Ectodermal cell (in vitro differentiated cells): ENCODE measurements around the gene ZNF397.

ENCODE experiments used
- H3K27ac ChIP-seq: 2 replicates; pipeline ENCODE4 v1.7.0; 2013; ENCODE audit warnings: mild to moderate bottlenecking, low read depth, low read length; ENCODE audit not compliant: insufficient read depth, poor library complexity, severe bottlenecking
- H3K27me3 ChIP-seq: 2 replicates; pipeline ENCODE4 v1.7.0; 2013; ENCODE audit warnings: mild to moderate bottlenecking, low read length; ENCODE audit not compliant: insufficient read depth, control insufficient read depth, poor library complexity, severe bottlenecking
- H3K36me3 ChIP-seq: one replicate; pipeline ENCODE4 v1.7.0; 2013; ENCODE audit warnings: low read length; ENCODE audit not compliant: control insufficient read depth, insufficient read depth
- H3K4me1 ChIP-seq: one replicate; pipeline ENCODE4 v1.7.0; 2013; ENCODE audit warnings: low read length; ENCODE audit not compliant: control insufficient read depth, insufficient read depth
- H3K4me3 ChIP-seq: 2 replicates; pipeline ENCODE4 v1.7.0; 2013; ENCODE audit warnings: low read depth, low read length, control low read depth; ENCODE audit not compliant: insufficient read depth
- H3K9me3 ChIP-seq: 2 replicates; pipeline ENCODE4 v1.7.0; 2013; ENCODE audit warnings: mild to moderate bottlenecking, low read length, moderate library complexity; ENCODE audit not compliant: control insufficient read depth
- WGBS, 2 experiments: methylation state at CpG; one replicate each; pipeline ENCODE4 v1.1.7; 2013; ENCODE audit warnings: missing lambda C conversion rate in 2 of 2; 5-methylcytosine and 5-hydroxymethylcytosine counted together

The ZNF397 gene

DNA sequence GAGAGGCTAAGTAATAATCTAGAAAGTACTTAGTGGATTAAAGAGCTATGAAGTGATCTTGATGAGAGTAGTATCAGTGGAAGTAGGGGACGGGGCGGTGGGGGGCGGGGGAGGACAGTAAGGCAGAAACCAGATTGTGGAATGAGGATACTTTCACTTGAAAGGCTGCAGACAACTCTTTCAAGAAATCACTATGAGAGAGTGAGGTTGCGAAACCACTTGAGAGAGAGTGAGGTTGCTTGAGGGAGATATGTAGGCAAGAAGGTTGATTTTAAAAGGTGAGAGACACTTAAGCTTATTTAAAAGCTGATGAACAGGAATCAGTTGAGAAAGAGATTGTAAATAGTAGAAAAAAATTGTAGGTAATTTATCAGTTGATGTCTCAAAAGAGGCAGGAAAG is 3.8 kb downstream of the ZNF397 start:
- Histone ChIP-seq H3K27ac (no peak overlapping the region), H3K4me1 (peaks cover 6% of the 10 kb centered on the region), H3K36me3 (peaks cover 60% of the 10 kb centered on the region), H3K27me3 (no peaks in the 10 kb centered on the region), H3K9me3 (no peaks in the 10 kb centered on the region), H3K4me3 (no peak overlapping the region)
- 98% methylated on average over 4 of the region's 4 CpGs for WGBS, 2 experiments

DNA sequence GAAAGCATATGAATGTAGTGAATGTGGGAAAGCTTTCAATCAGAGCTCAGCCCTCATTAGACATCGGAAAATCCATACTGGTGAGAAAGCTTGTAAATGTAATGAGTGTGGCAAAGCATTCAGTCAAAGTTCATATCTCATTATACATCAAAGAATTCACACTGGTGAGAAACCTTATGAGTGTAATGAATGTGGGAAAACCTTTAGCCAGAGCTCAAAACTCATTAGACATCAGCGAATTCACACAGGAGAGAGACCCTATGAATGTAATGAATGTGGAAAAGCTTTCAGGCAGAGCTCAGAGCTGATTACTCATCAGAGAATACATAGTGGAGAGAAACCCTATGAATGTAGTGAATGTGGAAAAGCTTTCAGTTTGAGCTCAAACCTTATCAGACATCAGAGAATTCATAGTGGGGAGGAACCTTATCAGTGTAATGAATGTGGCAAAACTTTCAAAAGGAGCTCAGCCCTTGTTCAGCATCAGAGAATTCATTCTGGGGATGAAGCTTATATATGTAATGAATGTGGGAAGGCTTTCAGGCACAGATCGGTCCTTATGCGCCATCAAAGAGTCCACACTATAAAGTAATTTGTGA is 5.0 kb downstream of the ZNF397 start:
- no peak overlapping the region for H3K27ac ChIP-seq

DNA sequence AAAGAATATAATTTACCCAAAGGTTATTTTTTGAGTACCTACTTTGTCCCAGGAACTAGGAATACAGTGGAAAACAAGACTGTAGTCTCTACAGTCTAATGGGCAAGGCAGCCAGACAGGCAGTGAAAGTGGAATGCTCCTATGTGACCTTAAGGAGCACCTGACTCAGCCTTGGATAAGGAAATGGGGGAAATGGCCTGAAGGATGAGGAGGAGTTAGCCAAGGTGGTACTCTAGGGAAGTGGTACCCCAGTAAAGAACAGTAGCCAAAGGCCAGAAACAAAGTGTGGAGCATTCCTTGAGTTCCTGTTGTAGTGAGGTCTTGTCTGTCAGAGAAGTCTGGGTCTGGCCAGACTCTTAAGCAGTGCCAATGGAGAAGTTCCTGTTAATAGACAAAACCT is 6.0 kb downstream of the ZNF397 start:
- Histone ChIP-seq H3K4me1 (peaks cover 6% of the 10 kb centered on the region), H3K36me3 (peaks cover 60% of the 10 kb centered on the region), H3K4me3 (no peak overlapping the region), H3K9me3 (no peaks in the 10 kb centered on the region), H3K27ac (no peak overlapping the region), H3K27me3 (no peaks in the 10 kb centered on the region)

More for the DNA sequence above, 5.0 kb downstream of the ZNF397 start:
- Histone ChIP-seq H3K36me3 (peaks cover 60% of the 10 kb centered on the region), H3K9me3 (no peaks in the 10 kb centered on the region), H3K27me3 (no peaks in the 10 kb centered on the region), H3K4me3 (no peak overlapping the region), H3K4me1 (peaks cover 6% of the 10 kb centered on the region)
- WGBS, 2 experiments = 94 to 100% methylated on average over 4 of the region's 4 CpGs

DNA sequence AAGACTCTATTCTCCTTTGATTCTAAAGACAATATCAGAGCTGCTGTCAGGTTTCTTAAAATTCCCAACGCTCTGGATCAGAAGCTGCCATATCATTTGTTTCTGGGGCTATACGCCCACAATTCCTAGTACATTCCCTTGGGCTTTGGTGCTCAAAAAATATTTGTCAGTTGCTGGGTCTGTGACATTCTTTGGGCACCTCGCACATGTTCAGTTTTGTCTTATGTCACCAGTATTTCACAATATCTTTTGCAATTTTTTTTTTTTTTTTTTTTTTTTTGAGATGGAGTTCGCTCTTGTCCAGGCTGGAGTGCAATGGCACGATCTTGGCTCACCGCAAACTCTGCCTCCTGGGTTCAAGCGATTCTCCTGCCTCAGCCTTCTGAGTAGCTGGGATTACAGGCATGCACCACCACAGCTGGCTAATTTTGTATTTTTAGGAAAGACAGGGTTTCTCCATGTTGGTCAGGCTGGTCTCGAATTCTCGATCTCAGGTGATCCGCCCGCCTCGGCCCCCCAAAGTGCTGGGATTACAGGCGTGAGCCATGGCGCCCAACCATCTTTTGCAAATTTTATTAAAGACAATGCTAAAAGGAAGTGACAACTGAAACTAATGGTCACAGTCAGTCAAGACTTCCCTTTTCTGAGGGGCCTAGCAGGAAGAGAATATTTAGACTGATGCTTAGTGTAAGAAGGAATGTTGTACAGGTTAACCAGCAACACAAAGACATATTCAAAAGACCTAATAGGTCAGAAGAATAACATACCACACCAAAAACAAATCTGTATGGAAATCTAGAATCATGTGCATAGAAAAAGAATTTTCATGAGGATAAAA is 6.8 kb downstream of the ZNF397 start:
- Histone ChIP-seq H3K27me3 (no peaks in the 10 kb centered on the region), H3K9me3 (no peaks in the 10 kb centered on the region), H3K36me3 (peaks cover 60% of the 10 kb centered on the region), H3K4me1 (no peaks in the 10 kb centered on the region), H3K4me3 (no peak overlapping the region), H3K27ac (no peak overlapping the region)
- WGBS, 2 experiments = 94% methylated on average over 13 to 14 of the region's 14 CpGs

DNA sequence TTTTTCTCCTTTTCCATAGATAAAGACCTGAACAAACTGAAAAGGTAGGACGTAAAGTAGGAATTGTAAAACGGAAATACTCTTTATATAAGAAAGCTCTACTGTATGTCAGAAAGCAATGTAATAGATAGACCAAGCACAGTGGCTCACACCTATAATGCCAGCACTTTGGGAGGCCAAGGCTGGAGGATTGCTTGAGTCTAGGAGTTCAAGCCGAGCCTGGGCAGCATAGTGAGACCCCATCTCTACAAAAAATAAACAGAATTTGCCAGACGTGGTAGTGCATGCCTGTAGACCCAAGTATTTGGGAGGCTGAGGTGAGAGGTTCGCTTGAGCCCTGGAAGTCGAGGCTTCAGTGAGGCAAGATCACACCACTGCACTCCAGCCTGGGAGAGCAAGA is 7.6 kb downstream of the ZNF397 start:
- no peak overlapping the region for H3K4me3 ChIP-seq
- H3K27ac ChIP-seq = no peak overlapping the region
- no peaks in the 10 kb centered on the region for H3K27me3 ChIP-seq
- no peaks in the 10 kb centered on the region for H3K4me1 ChIP-seq
- H3K9me3 ChIP-seq = no peaks in the 10 kb centered on the region
- H3K36me3 ChIP-seq = peaks cover 58% of the 10 kb centered on the region
- 96 to 97% methylated on average over 4 to 6 of the region's 6 CpGs for WGBS, 2 experiments

DNA sequence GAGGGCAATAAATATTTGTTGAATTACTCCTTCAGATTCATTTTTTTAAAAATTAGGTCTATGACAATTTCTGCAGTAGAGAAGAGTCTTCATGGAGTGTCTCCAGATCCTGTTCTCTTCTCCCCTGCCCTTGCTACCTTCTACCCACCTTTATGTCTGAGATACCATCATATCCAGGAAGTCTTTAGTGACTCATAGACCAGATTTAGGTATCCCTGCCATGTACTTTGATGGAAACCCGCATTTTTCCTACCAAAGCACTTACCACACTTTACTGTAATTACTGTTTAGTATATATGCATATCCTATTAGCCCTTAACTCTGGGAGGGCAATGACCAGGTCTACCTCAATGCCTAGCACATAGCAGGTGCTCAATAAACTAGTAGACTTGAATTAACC is 11.6 kb downstream of the ZNF397 start:
- H3K4me1 ChIP-seq = no peaks in the 10 kb centered on the region
- WGBS, 2 experiments = 100% methylated on average over 1 of the region's 1 CpG
- H3K4me3 ChIP-seq = no peak overlapping the region
- peaks cover 31% of the 10 kb centered on the region for H3K36me3 ChIP-seq
- no peak overlapping the region for H3K27ac ChIP-seq
- H3K27me3 ChIP-seq = no peaks in the 10 kb centered on the region
- H3K9me3 ChIP-seq = no peaks in the 10 kb centered on the region

DNA sequence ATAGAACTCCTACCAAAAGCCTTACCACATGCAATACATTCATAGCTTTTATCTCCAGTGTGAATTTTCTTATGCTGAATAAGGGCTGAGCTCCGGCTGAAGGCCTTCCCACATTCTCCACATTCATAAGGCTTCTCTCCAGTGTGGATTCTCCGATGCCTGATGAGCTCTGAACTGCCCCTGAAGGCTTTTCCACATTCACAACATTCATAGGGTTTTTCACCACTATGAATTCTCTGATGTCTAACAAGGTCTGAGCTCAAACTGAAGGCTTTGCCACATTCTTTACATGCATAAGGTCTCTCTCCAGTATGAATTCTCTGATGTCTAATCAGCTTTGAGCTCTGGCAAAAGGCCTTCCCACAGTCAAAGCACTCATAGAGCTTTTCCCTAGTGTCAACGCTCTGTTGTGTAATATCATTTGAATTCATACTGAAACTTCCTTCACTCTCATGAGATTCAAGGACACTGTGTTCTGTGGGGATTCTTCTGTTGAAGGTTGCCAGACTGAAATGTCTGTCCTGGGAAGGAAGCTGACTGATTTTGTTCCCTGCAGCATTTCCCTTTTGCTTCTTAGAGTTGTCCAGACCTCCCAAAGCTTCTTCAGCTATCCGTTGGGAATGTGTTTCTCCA is 12.9 kb downstream of the ZNF397 start:
- Histone ChIP-seq H3K27ac (no peak overlapping the region), H3K4me3 (no peak overlapping the region), H3K36me3 (peaks cover 21% of the 10 kb centered on the region), H3K4me1 (no peaks in the 10 kb centered on the region), H3K27me3 (no peaks in the 10 kb centered on the region), H3K9me3 (no peaks in the 10 kb centered on the region)
- 93 to 94% methylated on average over 3 to 4 of the region's 4 CpGs for WGBS, 2 experiments

DNA sequence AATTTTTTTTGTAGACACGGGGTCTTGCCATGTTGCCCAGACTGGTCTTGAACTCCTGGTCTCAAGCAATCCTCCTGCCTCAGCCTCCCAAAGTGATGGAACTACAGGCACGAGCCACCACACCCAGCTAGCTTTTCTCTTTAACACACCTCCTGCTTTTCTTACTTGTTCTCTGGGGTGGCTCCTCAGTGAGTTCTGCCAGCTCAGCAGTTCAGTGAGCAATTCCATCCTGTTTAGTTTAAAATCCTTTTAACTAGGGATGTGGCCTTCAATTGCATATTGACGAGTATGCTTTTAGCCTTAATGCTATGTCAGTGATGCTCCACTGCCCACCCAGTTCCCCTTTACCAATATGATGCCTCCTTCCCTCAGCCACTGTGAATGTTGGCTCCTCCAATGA is 16.1 kb downstream of the ZNF397 start:
- H3K4me3 ChIP-seq = no peak overlapping the region
- 96% methylated on average over 3 of the region's 3 CpGs for WGBS, 2 experiments
- no peaks in the 10 kb centered on the region for H3K9me3 ChIP-seq
- H3K36me3 ChIP-seq = peaks cover 15% of the 10 kb centered on the region
- H3K27me3 ChIP-seq = no peaks in the 10 kb centered on the region
- H3K4me1 ChIP-seq = no peaks in the 10 kb centered on the region
- H3K27ac ChIP-seq = no peak overlapping the region

DNA sequence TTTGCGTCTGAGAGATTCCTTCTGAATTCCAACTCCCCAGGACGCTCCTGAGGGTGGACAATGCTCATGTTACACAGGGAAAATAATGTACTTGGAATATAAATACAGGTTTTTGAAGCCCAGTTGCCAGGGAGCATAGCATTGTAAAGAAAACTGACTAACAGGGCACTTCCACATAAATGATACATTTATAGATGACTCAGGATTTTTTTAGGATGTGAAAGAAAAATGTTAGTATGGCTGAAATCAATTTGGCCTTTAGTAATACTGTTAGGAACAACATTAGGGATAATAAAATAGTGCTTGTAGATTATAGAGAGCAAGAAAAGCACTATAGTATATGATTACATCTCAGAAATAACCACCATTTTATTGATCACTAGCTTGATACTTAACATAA is 23.6 kb downstream of the ZNF397 start:
- Histone ChIP-seq H3K36me3 (no peaks in the 10 kb centered on the region), H3K9me3 (no peaks in the 10 kb centered on the region), H3K4me3 (no peak overlapping the region), H3K4me1 (no peaks in the 10 kb centered on the region), H3K27me3 (no peaks in the 10 kb centered on the region), H3K27ac (no peak overlapping the region)
- WGBS, 2 experiments = 83 to 96% methylated on average over 2 of the region's 2 CpGs

DNA sequence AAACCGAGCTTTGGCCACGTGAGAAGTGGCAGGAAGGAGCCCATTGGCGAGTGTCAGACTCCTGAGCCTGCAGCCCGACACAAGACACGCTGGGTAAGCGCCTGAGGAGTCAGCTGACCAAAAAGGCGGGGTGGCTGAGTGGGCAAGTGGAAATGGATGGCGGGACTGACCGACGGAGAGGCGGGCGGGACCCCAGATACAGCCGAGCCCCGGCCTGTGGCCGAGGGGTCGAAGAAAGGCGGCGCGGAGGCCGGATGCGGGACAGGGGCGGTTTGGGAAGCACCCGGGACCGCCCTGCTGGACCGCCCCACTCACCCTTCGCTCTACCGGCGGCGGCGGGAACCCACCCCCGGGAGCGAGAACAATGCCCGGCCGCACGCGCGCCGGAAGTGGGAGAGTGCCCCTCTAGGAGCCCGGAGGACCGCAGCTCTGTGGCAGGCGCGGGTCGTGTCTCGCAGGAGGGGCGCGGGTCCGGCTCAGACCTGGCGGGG is 26.4 kb downstream of the ZNF397 start:
- H3K27me3 ChIP-seq = no peaks in the 10 kb centered on the region
- H3K27ac ChIP-seq = no peak overlapping the region
- no peak overlapping the region for H3K4me3 ChIP-seq
- WGBS, 2 experiments = 95 to 96% methylated on average over 47 to 48 of the region's 48 CpGs
- no peaks in the 10 kb centered on the region for H3K9me3 ChIP-seq
- H3K4me1 ChIP-seq = no peaks in the 10 kb centered on the region
- no peaks in the 10 kb centered on the region for H3K36me3 ChIP-seq
